ENCODE measurements around the gene PAEP.

The PAEP gene

DNA sequence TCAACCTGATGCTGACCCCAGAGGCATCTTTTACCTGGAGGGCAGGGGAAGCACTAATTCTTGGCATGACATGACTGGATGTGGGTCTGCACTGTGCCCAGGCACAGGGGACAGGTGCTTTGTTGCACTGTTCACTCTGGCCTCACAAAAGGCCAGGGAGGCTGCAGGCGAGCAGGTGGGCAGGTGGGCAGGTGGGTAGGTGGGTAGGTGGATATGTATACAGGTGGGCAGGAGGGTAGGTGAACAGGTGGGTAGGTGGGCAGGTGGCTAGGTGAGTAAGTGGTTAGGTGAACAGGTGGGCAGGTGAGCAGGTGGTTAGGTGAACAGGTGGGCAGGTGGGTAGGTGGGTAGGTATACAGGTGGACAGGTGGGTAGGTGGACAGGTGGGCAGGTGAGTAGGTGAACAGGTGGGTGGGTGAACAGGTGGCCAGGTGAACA, 1.5 kb downstream of the PAEP start:
- TF ChIP-seq, protein P1, sequence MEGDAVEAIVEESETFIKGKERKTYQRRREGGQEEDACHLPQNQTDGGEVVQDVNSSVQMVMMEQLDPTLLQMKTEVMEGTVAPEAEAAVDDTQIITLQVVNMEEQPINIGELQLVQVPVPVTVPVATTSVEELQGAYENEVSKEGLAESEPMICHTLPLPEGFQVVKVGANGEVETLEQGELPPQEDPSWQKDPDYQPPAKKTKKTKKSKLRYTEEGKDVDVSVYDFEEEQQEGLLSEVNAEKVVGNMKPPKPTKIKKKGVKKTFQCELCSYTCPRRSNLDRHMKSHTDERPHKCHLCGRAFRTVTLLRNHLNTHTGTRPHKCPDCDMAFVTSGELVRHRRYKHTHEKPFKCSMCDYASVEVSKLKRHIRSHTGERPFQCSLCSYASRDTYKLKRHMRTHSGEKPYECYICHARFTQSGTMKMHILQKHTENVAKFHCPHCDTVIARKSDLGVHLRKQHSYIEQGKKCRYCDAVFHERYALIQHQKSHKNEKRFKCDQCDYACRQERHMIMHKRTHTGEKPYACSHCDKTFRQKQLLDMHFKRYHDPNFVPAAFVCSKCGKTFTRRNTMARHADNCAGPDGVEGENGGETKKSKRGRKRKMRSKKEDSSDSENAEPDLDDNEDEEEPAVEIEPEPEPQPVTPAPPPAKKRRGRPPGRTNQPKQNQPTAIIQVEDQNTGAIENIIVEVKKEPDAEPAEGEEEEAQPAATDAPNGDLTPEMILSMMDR (IDR thresholded peaks at IDR 0.05; ENCODE audit: borderline replicate concordance, control extremely low read depth, extremely low read depth, insufficient read depth, missing control alignments), result no peak
- in situ Hi-C loops (cut with MboI; ENCODE audit: low sequenced_read_pairs, unreplicated experiment), result no loop called here

DNA sequence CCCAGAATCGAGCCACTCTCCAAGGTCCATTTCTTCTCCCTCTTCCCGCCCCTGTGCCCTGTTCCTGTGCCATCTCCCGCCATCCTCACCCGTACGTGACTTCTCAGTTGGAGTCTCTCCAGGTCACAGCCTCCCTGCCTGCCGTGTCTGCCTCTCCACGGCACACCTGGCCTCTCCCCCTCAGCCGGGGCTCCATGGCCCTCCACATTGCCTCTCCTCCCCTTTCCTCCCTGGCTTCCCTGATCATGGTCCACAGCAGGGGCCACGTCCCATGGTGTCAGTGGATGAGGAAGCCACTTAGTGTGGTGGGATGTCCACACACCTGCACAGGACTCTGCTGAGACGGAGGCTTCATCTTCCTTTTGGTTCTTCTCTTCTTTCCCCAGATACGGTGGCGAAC, 2.3 kb downstream of the PAEP start:
- no peak for DNase-seq (ENCODE audit: low spot score)
- TF ChIP-seq, protein P1 (IDR thresholded peaks at IDR 0.05; ENCODE audit: borderline replicate concordance, control extremely low read depth, extremely low read depth, insufficient read depth, missing control alignments), result no peak
- in situ Hi-C loops (cut with MboI; ENCODE audit: low sequenced_read_pairs, unreplicated experiment), result no loop called here

More for the DNA sequence above, 1.5 kb downstream of the PAEP start:
- no peak for DNase-seq (ENCODE audit: low spot score)

DNA sequence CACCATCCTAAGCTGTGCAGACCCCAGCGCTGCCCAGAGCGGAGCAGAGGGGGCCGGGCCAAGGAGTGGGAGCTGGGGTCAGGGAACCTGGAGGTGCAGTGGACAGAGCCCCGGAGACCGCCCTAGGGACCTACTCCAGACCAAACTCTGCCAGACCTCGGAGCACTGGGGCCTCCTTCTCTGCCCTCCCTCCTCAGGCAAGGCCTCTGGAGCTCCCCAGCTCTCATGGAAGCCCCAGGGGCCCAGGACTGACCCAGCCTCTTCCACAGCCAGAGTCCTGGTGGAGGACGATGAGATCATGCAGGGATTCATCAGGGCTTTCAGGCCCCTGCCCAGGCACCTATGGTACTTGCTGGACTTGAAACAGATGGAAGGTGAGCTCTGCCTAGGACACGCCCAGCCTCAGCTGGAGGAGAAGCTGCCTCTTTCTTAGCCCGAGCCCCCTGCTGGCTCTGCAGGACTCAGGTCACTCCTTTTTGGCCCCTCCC, 3.6 kb downstream of the PAEP start:
- TF ChIP-seq, protein P1 (IDR thresholded peaks at IDR 0.05; ENCODE audit: borderline replicate concordance, control extremely low read depth, extremely low read depth, insufficient read depth, missing control alignments), result no peak
- no peak for DNase-seq (ENCODE audit: low spot score)
- in situ Hi-C loops (cut with MboI; ENCODE audit: low sequenced_read_pairs, unreplicated experiment), result no loop called here

DNA sequence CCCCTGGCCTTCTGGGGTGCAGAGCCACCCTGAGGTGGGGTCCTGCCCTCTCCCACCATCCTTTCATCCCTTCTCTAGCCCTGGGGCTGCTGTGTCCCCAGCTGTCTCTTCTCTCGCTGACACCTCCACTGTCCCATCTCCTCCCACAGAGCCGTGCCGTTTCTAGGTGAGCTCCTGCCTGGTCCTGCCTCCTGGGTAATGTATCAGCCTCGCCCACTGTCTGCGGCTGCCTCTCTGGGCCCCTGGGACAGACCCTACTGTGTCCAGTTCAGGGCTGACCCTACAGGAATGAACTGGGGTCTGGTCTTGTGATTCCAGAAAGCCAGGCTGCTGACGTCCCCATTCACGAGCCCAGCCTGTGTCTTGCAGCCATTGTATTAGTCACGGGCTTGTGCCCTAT, 4.1 kb downstream of the PAEP start:
- DNase-seq (ENCODE audit: low spot score), result no peak
- TF ChIP-seq, protein P1 (IDR thresholded peaks at IDR 0.05; ENCODE audit: borderline replicate concordance, control extremely low read depth, extremely low read depth, insufficient read depth, missing control alignments), result no peak
- in situ Hi-C loops (cut with MboI; ENCODE audit: low sequenced_read_pairs, unreplicated experiment), result no loop called here

DNA sequence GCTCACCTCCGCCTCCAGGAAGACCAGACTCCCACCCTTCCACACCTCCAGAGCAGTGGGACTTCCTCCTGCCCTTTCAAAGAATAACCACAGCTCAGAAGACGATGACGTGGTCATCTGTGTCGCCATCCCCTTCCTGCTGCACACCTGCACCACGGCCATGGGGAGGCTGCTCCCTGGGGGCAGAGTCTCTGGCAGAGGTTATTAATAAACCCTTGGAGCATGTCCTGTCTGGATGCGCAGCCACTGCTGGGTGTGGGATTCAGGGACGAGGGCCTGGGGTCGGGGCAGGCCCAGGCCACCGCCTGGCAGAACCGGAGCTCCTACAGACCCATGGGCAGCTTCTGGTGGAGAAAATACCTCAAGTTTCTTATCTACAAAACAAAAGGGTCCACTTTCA, 5.0 kb downstream of the PAEP start:
- in situ Hi-C loops (cut with MboI; ENCODE audit: low sequenced_read_pairs, unreplicated experiment), result no loop called here
- TF ChIP-seq, protein P1 (IDR thresholded peaks at IDR 0.05; ENCODE audit: borderline replicate concordance, control extremely low read depth, extremely low read depth, insufficient read depth, missing control alignments), result no peak

DNA sequence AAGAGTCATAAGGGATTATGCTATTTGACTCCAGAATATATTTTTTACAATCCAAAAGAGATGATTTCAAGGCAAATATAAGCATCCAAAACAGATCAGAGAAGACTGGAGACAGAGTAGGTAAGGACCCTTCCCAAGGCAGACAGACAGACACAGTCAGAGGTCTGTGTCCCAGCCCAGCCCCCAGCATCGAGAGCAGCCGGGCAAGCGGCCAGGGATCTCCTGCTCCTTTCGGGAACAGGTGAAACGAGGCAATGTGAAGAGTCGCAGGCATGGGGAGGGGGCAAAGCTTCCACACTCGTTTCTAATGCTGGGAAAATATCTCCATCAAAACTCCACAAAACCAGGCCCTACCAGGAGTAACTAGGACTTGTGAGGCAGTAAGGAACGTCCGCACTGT, 5.8 kb downstream of the PAEP start:
- in situ Hi-C loops (cut with MboI; ENCODE audit: low sequenced_read_pairs, unreplicated experiment), result no loop called here
- TF ChIP-seq, protein P1 (IDR thresholded peaks at IDR 0.05; ENCODE audit: borderline replicate concordance, control extremely low read depth, extremely low read depth, insufficient read depth, missing control alignments), result no peak
- no peak for DNase-seq (ENCODE audit: low spot score)

More for the DNA sequence above, 5.0 kb downstream of the PAEP start:
- DNase-seq (ENCODE audit: low spot score), result no peak

Data from GM13976 (cell line).